GM21825 (cell line): Measurements from ENCODE around the gene MAPKAPK5.
"Not testable (repeated sequence)": the region's sequence is repeated elsewhere in the genome, so short reads cannot be mapped to it uniquely, and the experiment has no call there.

ENCODE experiments used
- ATAC-seq: cut with Tn5 transposase; IDR thresholded peaks from one replicate; pipeline ENCODE4 v1.9.1; 2021; ENCODE audit warnings: mild to moderate bottlenecking, moderate library complexity; ENCODE audit not compliant: unreplicated experiment

Gene MAPKAPK5

DNA sequence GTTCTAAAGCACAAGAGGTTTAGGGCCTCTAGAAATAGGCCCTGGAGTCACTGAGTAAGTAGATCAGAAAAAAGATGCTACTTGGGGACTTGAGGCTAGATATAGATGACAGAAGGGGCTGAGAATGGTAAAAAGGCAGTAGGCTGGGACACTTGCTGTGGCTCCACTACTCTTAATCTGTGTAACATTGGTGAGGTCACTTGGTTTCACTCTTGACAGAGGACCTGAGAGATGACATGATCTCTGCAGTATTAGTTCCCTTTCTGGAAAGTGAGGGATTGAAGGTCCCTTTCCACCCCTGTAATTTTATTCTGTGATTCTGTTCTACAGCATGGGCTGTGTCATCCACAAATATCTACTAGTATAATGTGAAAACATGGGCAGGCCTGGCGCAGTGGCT, 39.7 kb downstream of the MAPKAPK5 start:
- no peak for ATAC-seq

DNA sequence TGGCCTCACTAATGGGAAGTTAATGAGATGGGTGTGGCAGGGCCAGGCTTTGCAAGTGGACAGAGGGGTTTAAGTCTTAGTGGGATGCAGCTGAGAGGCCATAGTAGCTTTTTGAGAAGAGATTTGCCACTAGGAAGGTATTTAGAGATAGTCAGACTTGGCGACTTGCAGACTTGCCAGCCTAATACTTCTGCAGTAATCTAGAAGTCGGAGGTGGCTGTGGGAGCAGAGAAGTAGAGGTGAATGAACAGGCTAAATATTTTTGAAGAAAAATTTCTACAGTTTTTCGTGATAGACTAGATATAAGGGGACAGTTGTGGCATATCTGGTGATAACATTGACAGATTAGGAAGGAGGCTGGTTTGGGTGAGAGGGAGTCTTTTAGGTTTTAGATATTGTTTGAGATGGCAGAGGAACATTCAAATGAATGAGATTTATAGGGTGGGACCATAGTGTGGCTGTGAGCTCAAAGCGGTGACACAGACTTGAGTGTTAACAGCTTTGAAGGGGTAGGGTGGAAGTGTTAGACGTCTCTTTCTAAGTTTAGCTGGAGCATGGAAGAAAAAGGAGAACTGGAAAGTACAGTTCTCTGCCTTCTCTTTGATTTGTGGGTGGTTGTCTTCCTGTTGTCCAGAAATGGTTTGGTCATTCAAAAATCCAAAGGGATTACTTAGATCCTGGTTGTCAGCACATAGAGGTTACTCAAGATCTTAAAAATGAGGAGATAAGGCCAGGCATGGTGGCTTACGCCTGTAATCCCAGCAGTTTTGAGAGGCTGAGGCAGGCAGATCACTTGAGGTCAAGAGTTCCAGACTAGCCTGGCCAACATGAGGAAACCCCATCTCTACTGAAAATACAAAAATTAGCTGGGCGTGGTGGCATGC, 44.9 kb downstream of the MAPKAPK5 start:
- no peak for ATAC-seq

GRCh38 chr12:111887926-111888745, 46.1 kb downstream of the MAPKAPK5 start:
- no peak for ATAC-seq

DNA sequence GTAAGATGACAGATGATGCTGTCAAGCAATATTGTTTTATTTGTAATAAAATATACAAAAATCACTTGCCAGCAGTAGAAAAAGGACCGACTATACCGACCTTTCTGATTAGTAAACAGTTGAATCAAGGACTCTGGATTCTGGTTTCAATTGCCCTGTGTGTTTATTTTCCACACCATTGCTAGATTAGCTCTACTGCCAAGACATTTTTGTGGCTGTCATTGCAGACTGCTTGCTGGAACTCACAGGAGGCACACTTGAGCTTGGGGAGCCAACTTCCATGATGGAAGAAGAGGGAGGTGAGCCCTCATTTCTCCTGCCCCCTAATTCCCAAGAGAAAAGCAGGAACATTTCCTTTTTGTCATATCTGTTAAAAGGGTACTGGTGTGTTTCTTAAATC, 51.3 kb downstream of the MAPKAPK5 start:
- no peak for ATAC-seq

DNA sequence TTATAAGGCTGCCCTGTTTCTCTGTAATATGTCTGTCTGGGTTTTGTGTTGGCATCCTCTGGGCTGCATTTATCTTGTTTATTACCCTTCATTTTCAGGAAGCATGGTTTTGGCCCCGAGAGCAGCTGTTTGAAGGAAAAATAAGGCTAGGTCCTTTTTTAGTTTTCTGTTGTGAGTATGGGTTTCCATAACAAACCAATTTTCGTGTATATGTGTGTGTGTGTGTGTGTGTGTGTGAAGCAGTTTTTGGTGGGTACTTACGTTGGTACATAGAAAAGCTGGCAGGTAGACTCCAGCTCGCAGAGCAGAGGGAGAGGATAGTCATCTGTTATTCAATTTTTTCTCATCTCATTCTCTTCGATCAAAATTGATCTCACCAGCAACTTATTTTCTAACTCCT, 52.5 kb downstream of the MAPKAPK5 start:
- ATAC-seq: no peak

- ATAC-seq: no peak
These were observed 59.2 kb downstream of the MAPKAPK5 start for GRCh38 chr12:111901182-111901581.

GRCh38 chr12:111904446-111904975, 62.5 kb downstream of the MAPKAPK5 start:
- no peak for ATAC-seq

DNA sequence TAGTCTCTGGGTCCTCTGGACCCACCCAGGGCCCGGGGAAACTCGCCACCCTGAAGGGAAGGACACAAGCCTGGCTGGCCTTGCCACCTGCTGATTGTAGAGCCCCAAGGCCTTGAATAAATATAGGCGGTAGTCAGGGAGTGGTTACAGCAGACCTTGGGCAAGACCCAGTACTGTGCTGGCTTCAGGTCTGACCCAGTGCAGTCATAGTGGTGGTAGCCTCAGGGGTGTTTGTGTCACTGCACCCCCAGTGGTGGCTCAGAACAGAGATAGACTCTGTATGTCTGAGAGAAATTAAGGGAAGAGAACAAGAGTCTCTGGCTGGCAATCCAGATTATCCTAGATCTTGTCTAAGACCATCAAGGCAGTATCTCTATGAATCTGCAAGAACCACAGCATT, 63.5 kb downstream of the MAPKAPK5 start:
- no peak for ATAC-seq

- ATAC-seq: no peak
These were observed 65.7 kb downstream of the MAPKAPK5 start for GRCh38 chr12:111907740-111908139.

DNA sequence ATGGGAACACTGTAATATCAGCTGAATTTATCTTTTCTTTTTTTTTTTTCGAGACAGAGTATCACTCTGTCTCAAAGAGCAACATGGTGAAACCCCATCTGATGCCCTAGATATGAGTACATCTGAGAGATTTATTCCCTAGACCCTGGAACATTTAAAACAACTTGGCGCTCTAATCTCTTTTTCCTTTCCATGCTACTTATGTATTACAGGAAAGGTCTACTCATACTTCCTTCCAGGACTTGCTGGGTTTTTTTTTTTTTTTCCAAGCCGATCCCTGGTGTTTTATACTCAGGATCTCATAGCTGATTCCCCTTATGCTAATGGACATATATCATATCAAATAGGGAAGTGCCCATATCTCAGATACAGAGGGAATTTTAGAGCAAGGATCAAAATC, 83.1 kb downstream of the MAPKAPK5 start:
- no peak for ATAC-seq

DNA sequence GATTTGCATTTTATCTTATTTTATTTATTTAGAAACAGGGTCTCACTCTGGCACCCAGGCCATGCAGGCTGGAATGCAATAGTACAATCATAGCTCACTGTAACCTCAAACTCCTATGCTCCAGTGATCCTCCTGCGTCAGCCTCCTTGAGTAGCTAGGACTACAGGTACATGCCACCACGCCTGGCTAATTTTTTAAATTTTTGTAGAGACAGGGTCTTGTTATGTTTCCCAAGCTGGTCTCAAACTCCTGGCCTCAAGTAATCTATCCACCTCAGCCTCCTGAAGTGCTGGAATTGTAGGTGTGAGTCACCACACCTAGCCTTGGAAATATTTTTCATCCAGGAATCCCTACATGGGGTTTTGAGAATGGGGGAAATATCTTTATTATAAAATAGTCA, 84.6 kb downstream of the MAPKAPK5 start:
- ATAC-seq: no peak

GRCh38 chr12:111927346-111927745, 85.3 kb downstream of the MAPKAPK5 start:
- no peak for ATAC-seq

- ATAC-seq: no peak
These were observed 90.2 kb downstream of the MAPKAPK5 start for GRCh38 chr12:111932241-111932640.

GRCh38 chr12:111936869-111937268, 94.8 kb downstream of the MAPKAPK5 start:
- no peak for ATAC-seq

- no peak for ATAC-seq
These were observed 95.4 kb downstream of the MAPKAPK5 start for GRCh38 chr12:111937429-111937828.

- ATAC-seq: no peak
These were observed 100.5 kb downstream of the MAPKAPK5 start for GRCh38 chr12:111942557-111942956.

GRCh38 chr12:111943929-111944328, 101.9 kb downstream of the MAPKAPK5 start:
- no peak for ATAC-seq

- not testable (repeated sequence) for ATAC-seq
These were observed 109.1 kb downstream of the MAPKAPK5 start for GRCh38 chr12:111950961-111951676.
